Stimulated activated naive CD4-positive, alpha-beta T cell treated with Interleukin-2 at 50 U/mL for 16 hours (primary cell): ENCODE data around the gene SNX8.
"Not testable (repeated sequence)": the region's sequence is repeated elsewhere in the genome, so short reads cannot be mapped to it uniquely, and the experiment has no call there.

Experiments used
- DNase-seq: peaks from one replicate; lab custom pipeline; 2025; lab: John Stamatoyannopoulos, UW

SNX8 gene

GRCh38 chr7:2290877-2291276 is 23.4 kb downstream of the SNX8 start:
- no peak for DNase-seq

- no peak for DNase-seq
Measured at GRCh38 chr7:2289621-2290020, 24.6 kb downstream of the SNX8 start.

- no peak for DNase-seq
Measured at GRCh38 chr7:2289111-2289586, 25.1 kb downstream of the SNX8 start.

GRCh38 chr7:2288503-2288902 is 25.7 kb downstream of the SNX8 start:
- DNase-seq: no peak

GRCh38 chr7:2287745-2288144 is 26.5 kb downstream of the SNX8 start:
- no peak for DNase-seq

- DNase-seq: no peak
Measured at GRCh38 chr7:2283074-2283473, 31.2 kb downstream of the SNX8 start.

- DNase-seq: no peak
Measured at GRCh38 chr7:2282185-2282751, 32.0 kb downstream of the SNX8 start.

GRCh38 chr7:2281541-2281940 is 32.7 kb downstream of the SNX8 start:
- no peak for DNase-seq

- DNase-seq: no peak
Measured at GRCh38 chr7:2280424-2280823, 33.8 kb downstream of the SNX8 start.

GRCh38 chr7:2279896-2280295 is 34.3 kb downstream of the SNX8 start:
- DNase-seq: no peak

- no peak for DNase-seq
Measured at GRCh38 chr7:2278026-2278425, 36.2 kb downstream of the SNX8 start.

GRCh38 chr7:2276107-2276506 is 38.1 kb downstream of the SNX8 start:
- DNase-seq: no peak

- DNase-seq: no peak
Measured at GRCh38 chr7:2275101-2275500, 39.1 kb downstream of the SNX8 start.

- DNase-seq: no peak
Measured at GRCh38 chr7:2274666-2275065, 39.6 kb downstream of the SNX8 start.

- DNase-seq: no peak
Measured at GRCh38 chr7:2273866-2274265, 40.4 kb downstream of the SNX8 start.

- no peak for DNase-seq
Measured at GRCh38 chr7:2272031-2272430, 42.2 kb downstream of the SNX8 start.

GRCh38 chr7:2271273-2272026 is 42.8 kb downstream of the SNX8 start:
- DNase-seq: no peak

- no peak for DNase-seq
Measured at GRCh38 chr7:2270495-2270894, 43.7 kb downstream of the SNX8 start.

- no peak for DNase-seq
Measured at GRCh38 chr7:2269991-2270460, 44.2 kb downstream of the SNX8 start.

- DNase-seq: not testable (repeated sequence)
Measured at GRCh38 chr7:2269089-2269990, 44.9 kb downstream of the SNX8 start.

- no peak for DNase-seq
Measured at GRCh38 chr7:2266911-2267310, 47.3 kb downstream of the SNX8 start.

- DNase-seq: no peak
Measured at GRCh38 chr7:2264158-2264557, 50.1 kb downstream of the SNX8 start.

GRCh38 chr7:2263176-2263575 is 51.1 kb downstream of the SNX8 start:
- DNase-seq: no peak
